SH-SY5Y (cell line): ENCODE data around the gene VTCN1.

Experiments used
- GATA2 ChIP-seq: IDR thresholded peaks from 2 replicates; pipeline ENCODE4 v1.6.1; 2011; ENCODE audit warnings: mild to moderate bottlenecking, low read depth, low read length
- GATA3 ChIP-seq: IDR thresholded peaks from 2 replicates; pipeline ENCODE4 v1.6.1; 2011; ENCODE audit warnings: low read depth, mild to moderate bottlenecking, low read length, moderate library complexity

VTCN1 gene

GRCh38 chr1:117112047-117112717, 98.5 kb downstream of the VTCN1 start:
- TF ChIP-seq GATA3 (no peak), GATA2 (no peak)

GRCh38 chr1:117110774-117111173, 100.0 kb downstream of the VTCN1 start:
- TF ChIP-seq GATA2 (no peak), GATA3 (no peak)

GRCh38 chr1:117107364-117107763, 103.4 kb downstream of the VTCN1 start:
- no peak for TF ChIP-seq GATA2
- TF ChIP-seq GATA3, result no peak

- TF ChIP-seq GATA2, result no peak
- no peak for TF ChIP-seq GATA3
Observed at GRCh38 chr1:117106478-117106877, 104.2 kb downstream of the VTCN1 start.

- TF ChIP-seq GATA3 (no peak), GATA2 (no peak)
Observed at GRCh38 chr1:117105722-117106121, 105.0 kb downstream of the VTCN1 start.

- no peak for TF ChIP-seq GATA3
- TF ChIP-seq GATA2, result no peak
Observed at GRCh38 chr1:117104986-117105385, 105.7 kb downstream of the VTCN1 start.

GRCh38 chr1:117101334-117101733, 109.4 kb downstream of the VTCN1 start:
- TF ChIP-seq GATA3, result no peak
- no peak for TF ChIP-seq GATA2

- TF ChIP-seq GATA3 (no peak), GATA2 (no peak)
Observed at GRCh38 chr1:117098287-117098890, 112.3 kb downstream of the VTCN1 start.

- no peak for TF ChIP-seq GATA3
- no peak for TF ChIP-seq GATA2
Observed at GRCh38 chr1:117097443-117097842, 113.3 kb downstream of the VTCN1 start.

GRCh38 chr1:117096951-117097408, 113.7 kb downstream of the VTCN1 start:
- TF ChIP-seq GATA2 (no peak), GATA3 (no peak)

- no peak for TF ChIP-seq GATA2
- no peak for TF ChIP-seq GATA3
Observed at GRCh38 chr1:117094841-117095604, 115.7 kb downstream of the VTCN1 start.

- no peak for TF ChIP-seq GATA2
Observed at GRCh38 chr1:117093870-117094621, 116.7 kb downstream of the VTCN1 start.
